Endothelial cell of umbilical vein (primary cell): Measurements from ENCODE around the gene ZNF57. TPM values are rescaled to one million over a fixed set of nuclear protein-coding genes. Genes with fewer than 3 reads are reported as not detected.

Experiments used
- BruUV-seq: library from RNA; stranded (reverse); fragments of 400-500 nt; replicated peaks from 2 replicates; lab custom pipeline; 2021; lab: Mats Ljungman, UMichigan
- CTCF ChIA-PET: fragments of 300-600, 350-600 bp; sonication (Branson Sonifier 250); formaldehyde crosslinking; loops from one replicate; lab custom pipeline; 2021; ENCODE audit warnings: antibody characterized with exemption, inconsistent platforms; lab: Charles Lee
- POLR2A ChIA-PET: fragments of 300-600, 350-600 bp; sonication (Branson Sonifier 250); formaldehyde crosslinking; loops from one replicate; lab custom pipeline; 2021; ENCODE audit warnings: antibody characterized with exemption, inconsistent platforms; lab: Charles Lee
- DNase-seq: peaks from one replicate; pipeline ENCODE4 v3.0.0-alpha.2; 2011; ENCODE audit warnings: low read depth, low spot score
- FAIRE-seq: peaks from 2 replicates; lab custom pipeline; 2011; peaks lifted over from hg19 to GRCh38; lab: Jason Lieb, UNC
- H2AFZ ChIP-seq: 2 replicates; pipeline ENCODE4 v1.6.0; 2012; ENCODE audit warnings: low read depth, low read length, control low read depth, inconsistent platforms
- H3K27ac ChIP-seq: 2 replicates; pipeline ENCODE4 v1.5.1; 2011; ENCODE audit warnings: low read depth, mild to moderate bottlenecking, control low read depth, low read length, moderate library complexity; ENCODE audit not compliant: insufficient read depth
- H3K27me3 ChIP-seq, 2 experiments: 2 replicates each; pipeline versions ENCODE4 v1.6.0 to v1.6.1; 2011; ENCODE audit warnings: low read length in 2 of 2, mixed read lengths in 1 of 2; ENCODE audit not compliant: control insufficient read depth in 2 of 2, insufficient read depth in 2 of 2
- H3K36me3 ChIP-seq, 2 experiments: 2 replicates in 1 of 2; 3 replicates in 1 of 2; pipeline ENCODE4 v1.5.1; 2011; ENCODE audit warnings: low read length in 2 of 2, mild to moderate bottlenecking in 1 of 2, moderate library complexity in 1 of 2; ENCODE audit not compliant: control insufficient read depth in 2 of 2, insufficient read depth in 2 of 2; ENCODE audit errors: extremely low read depth in 1 of 2
- H3K4me1 ChIP-seq: 3 replicates; pipeline ENCODE4 v1.5.1; 2011; ENCODE audit warnings: mild to moderate bottlenecking, low read length; ENCODE audit not compliant: control insufficient read depth, insufficient read depth; ENCODE audit errors: extremely low read depth
- H3K4me2 ChIP-seq: 2 replicates; pipeline ENCODE4 v1.6.1; 2011; ENCODE audit warnings: low read length, control low read depth, mixed read lengths; ENCODE audit not compliant: insufficient read depth
- H3K4me3 ChIP-seq, 3 experiments: fragments of 200-600 bp in 1 of 3; sonication (generic), shearing (Covaris generic) in 1 of 3; replicated peaks in 1 of 3; 2 replicates each; pipeline ENCODE4 v1.5.1; 2011 to 2016; ENCODE audit warnings: control low read depth in 3 of 3, low read length in 3 of 3, mild to moderate bottlenecking in 2 of 3, inconsistent platforms in 1 of 3, low read depth in 1 of 3, moderate library complexity in 1 of 3; ENCODE audit not compliant: insufficient read depth in 1 of 3
- H3K79me2 ChIP-seq: 2 replicates; pipeline ENCODE4 v1.6.0; 2012; ENCODE audit warnings: low read length, inconsistent platforms; ENCODE audit not compliant: control insufficient read depth, insufficient read depth
- H3K9ac ChIP-seq: replicated peaks from 2 replicates; pipeline ENCODE3; 2011; ENCODE audit warnings: low read length, control low read depth; ENCODE audit not compliant: insufficient read depth; ENCODE audit errors: extremely low read depth
- H3K9me1 ChIP-seq: replicated peaks from 3 replicates; pipeline ENCODE4 v1.6.0; 2011; ENCODE audit warnings: mild to moderate bottlenecking, low read length; ENCODE audit not compliant: control insufficient read depth, insufficient read depth; ENCODE audit errors: extremely low read depth
- H3K9me3 ChIP-seq: replicated peaks from 2 replicates; pipeline ENCODE4 v1.5.1; 2012; ENCODE audit warnings: low read length, inconsistent platforms; ENCODE audit not compliant: control insufficient read depth, insufficient read depth
- H4K20me1 ChIP-seq: replicated peaks from 2 replicates; pipeline ENCODE3; 2011; ENCODE audit warnings: mild to moderate bottlenecking, low read length; ENCODE audit not compliant: control insufficient read depth, insufficient read depth; ENCODE audit errors: extremely low read depth
- CTCF ChIP-seq, 2 donors: IDR thresholded peaks; 1 replicate in 1 of 2; 2 replicates in 1 of 2; pipeline ENCODE4 v1.5.1; 2011; ENCODE audit warnings: low read length in 2 of 2, mild to moderate bottlenecking in 2 of 2, moderate library complexity in 2 of 2, control low read depth in 1 of 2, inconsistent platforms in 1 of 2, low read depth in 1 of 2; ENCODE audit not compliant: insufficient read depth in 1 of 2; ENCODE audit errors: extremely low read depth in 1 of 2
- EZH2 ChIP-seq: IDR thresholded peaks from 2 replicates; pipeline ENCODE4 v1.6.1; 2012; ENCODE audit warnings: borderline replicate concordance, low read depth, mild to moderate bottlenecking, moderate library complexity, low read length, inconsistent platforms; ENCODE audit not compliant: severe bottlenecking
- FOS ChIP-seq: IDR thresholded peaks from 2 replicates; pipeline ENCODE4 v1.6.1; 2011; ENCODE audit warnings: mild to moderate bottlenecking, low read length, moderate library complexity, borderline replicate concordance; ENCODE audit not compliant: insufficient read depth
- GATA2 ChIP-seq: IDR thresholded peaks from 2 replicates; pipeline ENCODE4 v1.7.0; 2011; ENCODE audit warnings: low read depth, mild to moderate bottlenecking, moderate library complexity, mixed read lengths, low read length; ENCODE audit not compliant: insufficient read length, insufficient read depth
- JUN ChIP-seq: IDR thresholded peaks from 2 replicates; pipeline ENCODE4 v1.6.1; 2011; ENCODE audit warnings: borderline replicate concordance, low read depth; ENCODE audit not compliant: insufficient read length, insufficient read depth
- MAX ChIP-seq: IDR thresholded peaks from 2 replicates; pipeline ENCODE4 v1.6.1; 2011; ENCODE audit not compliant: insufficient read depth, insufficient read length
- MYC ChIP-seq: IDR thresholded peaks from one replicate; pipeline ENCODE4 v1.6.1; 2011; ENCODE audit warnings: mild to moderate bottlenecking, low read depth, low read length
- POLR2A ChIP-seq: IDR thresholded peaks from 2 replicates; pipeline ENCODE4 v1.6.1; 2012; ENCODE audit warnings: low read depth, mild to moderate bottlenecking, control low read depth, low read length
- POLR2AphosphoS5 ChIP-seq: IDR thresholded peaks from 2 replicates; pipeline ENCODE4 v1.6.1; 2012; ENCODE audit warnings: low read depth, mild to moderate bottlenecking, control low read depth, low read length, moderate library complexity; ENCODE audit not compliant: insufficient read depth
- dilution Hi-C: fragments of 300-500 bp; cut with MboI; formaldehyde crosslinking; loops from one replicate; pipeline ENCODE4 v1.15.0; 2019; ENCODE audit warnings: low sequenced_read_pairs; ENCODE audit not compliant: extremely low pct_ligation_motif_present
- intact Hi-C: fragments of 100-400 bp; cut with micrococcal nuclease; formaldehyde crosslinking; loops from one replicate; pipeline ENCODE4 v1.10.0; 2022
- polyA plus RNA-seq, 4 experiments: library from polyadenylated mRNA; depleted of rRNA in 3 of 4; stranded (reverse) in 3 of 4; unstranded in 1 of 4; fragments of >200 nt; gene quantifications; 2 replicates each; pipeline versions ENCODE4 v1.2.1 to v1.2.3, GENCODE V29; 2011 to 2012; ENCODE audit warnings: missing spikeins in 1 of 4
- total RNA-seq: library from RNA; stranded (reverse); gene quantifications from 2 replicates; pipeline ENCODE4 v1.2.3, GENCODE V29; 2021

The ZNF57 gene
- total and polyA plus RNA-seq, 2 donors (not counting 3 experiments of a cell fraction or from before 2014, with no cell fraction given) = 2.0 to 3.6 TPM

DNA sequence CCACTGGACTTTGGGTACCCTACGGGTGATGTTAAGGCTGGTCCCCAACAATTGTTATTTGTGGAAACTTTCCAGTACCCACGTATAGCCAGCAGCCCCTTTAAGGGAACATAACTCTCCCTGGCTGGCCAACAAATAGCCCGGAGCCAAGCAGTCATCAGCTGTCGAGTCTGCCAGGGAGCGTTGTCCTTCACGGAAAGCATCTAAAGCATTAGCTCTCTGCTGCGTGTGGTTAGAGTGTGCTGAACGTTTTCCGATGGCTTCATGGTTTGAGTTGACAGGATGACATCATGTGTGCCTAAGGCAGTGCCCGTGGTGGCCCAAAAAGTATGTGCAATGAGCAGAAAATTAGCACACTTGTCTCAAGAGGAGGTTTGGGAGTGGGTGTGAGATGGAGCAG, 36.9 kb upstream of the ZNF57 start:
- Histone ChIP-seq H3K36me3 (no peaks in the 10 kb centered on the region), H3K9me3 (no peaks in the 10 kb centered on the region), H3K27ac (no peak overlapping the region), H3K4me1 (no peaks in the 10 kb centered on the region), H3K4me3 (no peak overlapping the region), H3K9me1 (no peaks in the 10 kb centered on the region), H3K9ac (no peak overlapping the region), H3K79me2 (no peaks in the 10 kb centered on the region), H4K20me1 (no peaks in the 10 kb centered on the region), H2AFZ (no peak overlapping the region), H3K27me3 (no peaks in the 10 kb centered on the region), H3K4me2 (no peak overlapping the region)
- ChIA-PET CTCF (interaction anchor here (1.4 kb wide), 1 partner anchor 24 kb away, joined by 5 read pairs; no protein-coding TSS in a partner anchor), POLR2A (no interaction called here)
- DNase-seq = no peak
- intact Hi-C loops (no loop called here), dilution Hi-C loops (no loop called here)
- FAIRE-seq = no peak
- no TSS peak for BruUV-seq
- TF ChIP-seq MAX (no peak), MYC (no peak), GATA2 (no peak), FOS (no peak), JUN (no peak), POLR2A (no peak), CTCF (IDR thresholded peaks at IDR 0.05; ENCODE audit: extremely low read depth in 1 of 2, insufficient read depth in 1 of 2, low read depth in 1 of 2, low read length in 2 of 2) (no peak), EZH2 (no peak), POLR2AphosphoS5 (no peak)
